Measurements from ENCODE around the gene HNRNPU.
A peak's percentile ranks its signal among the peaks of the same experiment; 100 is the strongest.

HNRNPU gene

DNA sequence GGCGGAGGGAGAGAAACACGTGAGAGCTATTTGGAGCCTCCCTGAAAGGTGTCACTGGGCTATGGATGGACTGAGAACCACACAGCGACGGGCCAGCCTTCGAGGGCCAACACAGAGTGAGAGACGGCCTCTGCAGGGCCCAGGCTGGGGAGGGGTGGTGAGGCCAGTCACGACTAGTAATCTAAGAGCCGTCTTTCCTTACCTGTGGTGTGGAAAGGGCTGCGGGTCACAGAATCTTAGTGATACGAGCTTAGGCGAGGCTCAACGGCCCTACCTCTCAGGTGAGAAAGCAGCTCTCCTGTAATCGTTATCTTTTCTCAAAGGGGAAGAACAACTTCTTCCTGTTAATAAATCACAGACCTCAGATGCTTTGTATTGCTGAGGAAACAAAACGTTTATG lies 62.3 kb downstream of the HNRNPU start:
- Histone ChIP-seq H3K36me3 (ENCODE audit: insufficient read depth, low read length) (no peaks in the 10 kb centered on the region), H3K79me2 (ENCODE audit: insufficient read depth, low read length) (no peaks in the 10 kb centered on the region), H3K4me3 (ENCODE audit: low read depth, low read length, poor library complexity, severe bottlenecking) (no peak overlapping the region), H2AFZ (ENCODE audit: low read length) (no peak overlapping the region), H3K27me3 (ENCODE audit: insufficient read depth, low read length) (no peaks in the 10 kb centered on the region), H4K20me1 (ENCODE audit: insufficient read depth, low read length) (no peaks in the 10 kb centered on the region), H3K4me1 (ENCODE audit: insufficient read depth, low read length, severe bottlenecking) (peaks cover 10% of the 10 kb centered on the region), H3K9ac (ENCODE audit: low read length) (no peak overlapping the region), H3F3A (ENCODE audit: insufficient read depth, low read length) (no peaks in the 10 kb centered on the region), H3K4me2 (ENCODE audit: low read length) (no peak overlapping the region), H3K9me2 (ENCODE audit: low read depth, low read length) (no peaks in the 10 kb centered on the region), H3K27ac (ENCODE audit: low read depth, low read length, poor library complexity, severe bottlenecking) (no peak overlapping the region), H3K9me3 (ENCODE audit: low read length) (no peaks in the 10 kb centered on the region)
- TF ChIP-seq EZH2 (IDR thresholded peaks at IDR 0.05; ENCODE audit: borderline replicate concordance, low read length): no peak
- TF ChIP-seq, protein P1, sequence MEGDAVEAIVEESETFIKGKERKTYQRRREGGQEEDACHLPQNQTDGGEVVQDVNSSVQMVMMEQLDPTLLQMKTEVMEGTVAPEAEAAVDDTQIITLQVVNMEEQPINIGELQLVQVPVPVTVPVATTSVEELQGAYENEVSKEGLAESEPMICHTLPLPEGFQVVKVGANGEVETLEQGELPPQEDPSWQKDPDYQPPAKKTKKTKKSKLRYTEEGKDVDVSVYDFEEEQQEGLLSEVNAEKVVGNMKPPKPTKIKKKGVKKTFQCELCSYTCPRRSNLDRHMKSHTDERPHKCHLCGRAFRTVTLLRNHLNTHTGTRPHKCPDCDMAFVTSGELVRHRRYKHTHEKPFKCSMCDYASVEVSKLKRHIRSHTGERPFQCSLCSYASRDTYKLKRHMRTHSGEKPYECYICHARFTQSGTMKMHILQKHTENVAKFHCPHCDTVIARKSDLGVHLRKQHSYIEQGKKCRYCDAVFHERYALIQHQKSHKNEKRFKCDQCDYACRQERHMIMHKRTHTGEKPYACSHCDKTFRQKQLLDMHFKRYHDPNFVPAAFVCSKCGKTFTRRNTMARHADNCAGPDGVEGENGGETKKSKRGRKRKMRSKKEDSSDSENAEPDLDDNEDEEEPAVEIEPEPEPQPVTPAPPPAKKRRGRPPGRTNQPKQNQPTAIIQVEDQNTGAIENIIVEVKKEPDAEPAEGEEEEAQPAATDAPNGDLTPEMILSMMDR (IDR thresholded peaks at IDR 0.05; ENCODE audit: low read length): no peak

- H3K9me3 ChIP-seq (ENCODE audit: low read length): no peaks in the 10 kb centered on the region
- no peak overlapping the region for H3K4me3 ChIP-seq (ENCODE audit: low read depth, low read length, poor library complexity, severe bottlenecking)
- H3K9me2 ChIP-seq (ENCODE audit: low read depth, low read length): no peaks in the 10 kb centered on the region
- no peaks in the 10 kb centered on the region for H4K20me1 ChIP-seq (ENCODE audit: insufficient read depth, low read length)
- H3K9ac ChIP-seq (ENCODE audit: low read length): no peak overlapping the region
- H3K4me2 ChIP-seq (ENCODE audit: low read length): no peak overlapping the region
- no peaks in the 10 kb centered on the region for H3K27me3 ChIP-seq (ENCODE audit: insufficient read depth, low read length)
- H3K79me2 ChIP-seq (ENCODE audit: insufficient read depth, low read length): no peaks in the 10 kb centered on the region
- peaks cover 12% of the 10 kb centered on the region for H3K4me1 ChIP-seq (ENCODE audit: insufficient read depth, low read length, severe bottlenecking)
- no peak overlapping the region for H3K27ac ChIP-seq (ENCODE audit: low read depth, low read length, poor library complexity, severe bottlenecking)
- no peaks in the 10 kb centered on the region for H3K36me3 ChIP-seq (ENCODE audit: insufficient read depth, low read length)
- TF ChIP-seq, protein P1 (IDR thresholded peaks at IDR 0.05; ENCODE audit: low read length): peak; percentile 80
- TF ChIP-seq EZH2 (IDR thresholded peaks at IDR 0.05; ENCODE audit: borderline replicate concordance, low read length): no peak
- no peaks in the 10 kb centered on the region for H3F3A ChIP-seq (ENCODE audit: insufficient read depth, low read length)
- no peak overlapping the region for H2AFZ ChIP-seq (ENCODE audit: low read length)
These were observed 63.1 kb downstream of the HNRNPU start for GRCh38 chr1:244801246-244801645.

DNA sequence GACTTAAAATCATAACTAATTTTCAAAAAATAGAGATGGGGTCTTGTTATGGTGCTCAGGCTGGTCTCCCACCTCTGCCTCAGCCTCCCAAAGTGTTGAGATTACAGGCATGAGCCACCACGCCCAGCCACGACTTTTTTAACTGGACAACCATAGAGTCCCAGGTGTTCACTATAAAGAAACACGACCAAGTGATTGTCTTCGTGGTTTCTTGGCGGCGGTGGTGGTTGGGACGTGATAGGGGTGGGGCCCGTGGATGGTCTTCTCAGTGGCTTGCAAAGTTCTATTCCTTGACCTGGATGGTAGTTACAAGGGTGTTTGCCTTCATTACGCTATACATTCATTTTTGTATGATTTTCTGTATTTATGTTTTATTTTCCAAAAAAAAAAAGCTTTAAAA lies 63.5 kb downstream of the HNRNPU start:
- H3K9ac ChIP-seq (ENCODE audit: low read length): no peak overlapping the region
- no peak overlapping the region for H3K4me2 ChIP-seq (ENCODE audit: low read length)
- peaks cover 12% of the 10 kb centered on the region for H3K4me1 ChIP-seq (ENCODE audit: insufficient read depth, low read length, severe bottlenecking)
- no peak overlapping the region for H3K27ac ChIP-seq (ENCODE audit: low read depth, low read length, poor library complexity, severe bottlenecking)
- no peaks in the 10 kb centered on the region for H3K9me2 ChIP-seq (ENCODE audit: low read depth, low read length)
- no peak overlapping the region for H2AFZ ChIP-seq (ENCODE audit: low read length)
- no peaks in the 10 kb centered on the region for H3K36me3 ChIP-seq (ENCODE audit: insufficient read depth, low read length)
- no peak overlapping the region for H3K4me3 ChIP-seq (ENCODE audit: low read depth, low read length, poor library complexity, severe bottlenecking)
- H3F3A ChIP-seq (ENCODE audit: insufficient read depth, low read length): no peaks in the 10 kb centered on the region
- no peaks in the 10 kb centered on the region for H3K27me3 ChIP-seq (ENCODE audit: insufficient read depth, low read length)
- TF ChIP-seq, protein P1 (IDR thresholded peaks at IDR 0.05; ENCODE audit: low read length): no peak
- no peak for TF ChIP-seq EZH2 (IDR thresholded peaks at IDR 0.05; ENCODE audit: borderline replicate concordance, low read length)
- H3K79me2 ChIP-seq (ENCODE audit: insufficient read depth, low read length): no peaks in the 10 kb centered on the region
- no peaks in the 10 kb centered on the region for H3K9me3 ChIP-seq (ENCODE audit: low read length)
- no peaks in the 10 kb centered on the region for H4K20me1 ChIP-seq (ENCODE audit: insufficient read depth, low read length)

All from OCI-LY1 (cell line).